ENCODE results near the gene EIF4G3. TPM values are rescaled to one million over a fixed set of nuclear protein-coding genes. Genes with fewer than 3 reads are reported as not detected.

The EIF4G3 gene
- total RNA-seq, 1 experiment from 2014 or later, result 16.0 TPM

GRCh38 chr1:20787840-20788795 lies 388.6 kb downstream of the EIF4G3 start:
- H3K27me3 ChIP-seq, result no peaks in the 10 kb centered on the region
- no peaks in the 10 kb centered on the region for H3K9me3 ChIP-seq
- H3K4me3 ChIP-seq, result peak overlapping the region; percentile 86
- H3K36me3 ChIP-seq, result peaks cover 4% of the 10 kb centered on the region
- peak; percentile 38 for DNase-seq

DNA sequence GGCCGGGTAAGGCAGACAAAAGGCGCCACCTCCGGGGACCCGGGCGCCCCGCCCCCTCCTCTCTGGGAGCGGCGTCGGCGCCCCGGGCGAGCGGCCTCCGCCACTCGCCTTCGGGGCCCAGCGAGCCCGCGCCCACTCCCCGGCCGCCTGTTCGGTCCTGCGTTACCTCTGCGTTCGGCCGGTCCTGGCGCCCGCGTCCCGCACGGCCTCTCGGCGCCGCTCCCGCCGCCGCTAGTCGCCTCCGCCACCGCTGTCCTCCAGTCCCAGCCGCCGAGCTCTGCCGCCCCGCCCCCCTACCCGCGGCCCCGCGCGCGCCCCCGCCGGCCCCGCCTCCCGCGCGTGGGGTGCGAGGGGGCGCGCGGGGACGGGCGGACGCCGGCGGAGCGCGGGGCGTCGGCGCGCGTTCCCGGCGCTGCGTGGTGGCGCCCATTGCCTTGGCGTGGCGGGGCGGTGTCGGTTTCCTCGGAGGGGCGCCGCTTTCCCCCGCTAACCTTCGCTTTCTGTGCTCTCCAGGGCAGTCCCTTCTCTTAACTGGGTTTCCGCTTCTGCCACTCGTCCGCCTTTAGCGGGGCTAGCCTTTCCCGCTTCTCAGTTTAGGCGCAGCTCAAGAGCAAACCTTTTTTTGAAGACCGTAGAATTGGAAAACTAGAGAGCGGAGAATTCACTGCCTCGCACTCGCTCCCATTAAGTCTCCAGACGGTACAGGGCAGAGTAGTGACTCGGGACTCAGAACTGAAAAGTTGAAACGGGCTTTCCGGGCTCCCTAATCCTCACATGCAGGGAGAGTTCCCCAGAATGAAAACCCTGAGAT lies 389.5 kb downstream of the EIF4G3 start, which contains the start of gene HP1BP3:
Gene HP1BP3, minus strand, starts transcription at position 279 of the 811 bp plus-strand sequence. CDS start 6,867 bp downstream, outside the sequence.
- DNase-seq, result peak; percentile 76
- Histone ChIP-seq H3K4me3 (peak within 1 kb of the TSS; percentile 86), H3K9me3 (no peaks in the 10 kb centered on the region), H3K27me3 (no peaks in the 10 kb centered on the region), H3K36me3 (peaks cover 6% of the 10 kb centered on the region)

- Histone ChIP-seq H3K9me3 (no peaks in the 10 kb centered on the region), H3K27me3 (no peaks in the 10 kb centered on the region), H3K4me3 (peak overlapping the region; percentile 86), H3K36me3 (peaks cover 6% of the 10 kb centered on the region)
- DNase-seq, result peak; percentile 94
Observed at GRCh38 chr1:20786253-20787028, 390.3 kb downstream of the EIF4G3 start.

DNA sequence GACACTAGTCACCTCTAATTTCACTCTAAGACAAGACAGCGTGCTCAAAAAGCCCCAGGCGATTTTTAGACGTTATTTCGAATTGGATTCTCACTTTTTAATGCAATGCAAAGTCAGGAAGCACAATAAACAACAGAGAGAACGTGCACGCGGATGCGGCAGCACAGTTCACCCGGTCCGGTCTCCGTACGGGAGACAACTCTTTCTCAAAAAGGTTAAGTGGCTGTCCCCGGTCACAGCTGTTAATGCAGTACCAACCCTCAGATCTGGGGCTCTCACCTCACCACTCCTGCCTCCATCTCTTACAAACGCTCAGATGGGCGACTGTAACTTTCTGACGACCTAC lies 390.8 kb downstream of the EIF4G3 start:
- peaks cover 6% of the 10 kb centered on the region for H3K36me3 ChIP-seq
- no peaks in the 10 kb centered on the region for H3K9me3 ChIP-seq
- no peaks in the 10 kb centered on the region for H3K27me3 ChIP-seq
- no peak for DNase-seq
- H3K4me3 ChIP-seq, result peak overlapping the region; percentile 86

- no peak for DNase-seq
- H3K27me3 ChIP-seq, result no peaks in the 10 kb centered on the region
- no peaks in the 10 kb centered on the region for H3K9me3 ChIP-seq
- no peak overlapping the region for H3K4me3 ChIP-seq
- H3K36me3 ChIP-seq, result peaks cover 98% of the 10 kb centered on the region
Observed at GRCh38 chr1:20775700-20776099, 401.0 kb downstream of the EIF4G3 start.

DNA sequence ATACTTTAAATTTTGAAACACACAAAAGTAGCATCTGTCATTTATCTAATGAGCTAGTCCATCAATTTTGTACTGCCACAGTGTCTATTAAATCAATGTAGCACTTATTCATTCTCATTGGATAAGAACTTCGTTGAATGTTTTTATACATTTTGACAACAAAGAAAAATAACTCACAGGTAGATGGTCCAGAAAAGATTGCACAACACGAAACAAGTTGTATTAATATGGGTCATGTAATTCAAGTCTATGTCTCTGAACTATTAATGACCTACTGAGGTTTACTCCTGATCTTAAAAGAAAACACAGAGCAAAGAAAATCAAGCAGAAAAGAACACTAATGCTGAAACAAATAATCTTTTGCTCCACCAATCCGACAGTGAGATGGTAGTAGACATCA lies 404.9 kb downstream of the EIF4G3 start:
- Histone ChIP-seq H3K9me3 (no peaks in the 10 kb centered on the region), H3K27me3 (no peaks in the 10 kb centered on the region), H3K4me3 (no peak overlapping the region), H3K36me3 (peaks cover 100% of the 10 kb centered on the region)
- no peak for DNase-seq

DNA sequence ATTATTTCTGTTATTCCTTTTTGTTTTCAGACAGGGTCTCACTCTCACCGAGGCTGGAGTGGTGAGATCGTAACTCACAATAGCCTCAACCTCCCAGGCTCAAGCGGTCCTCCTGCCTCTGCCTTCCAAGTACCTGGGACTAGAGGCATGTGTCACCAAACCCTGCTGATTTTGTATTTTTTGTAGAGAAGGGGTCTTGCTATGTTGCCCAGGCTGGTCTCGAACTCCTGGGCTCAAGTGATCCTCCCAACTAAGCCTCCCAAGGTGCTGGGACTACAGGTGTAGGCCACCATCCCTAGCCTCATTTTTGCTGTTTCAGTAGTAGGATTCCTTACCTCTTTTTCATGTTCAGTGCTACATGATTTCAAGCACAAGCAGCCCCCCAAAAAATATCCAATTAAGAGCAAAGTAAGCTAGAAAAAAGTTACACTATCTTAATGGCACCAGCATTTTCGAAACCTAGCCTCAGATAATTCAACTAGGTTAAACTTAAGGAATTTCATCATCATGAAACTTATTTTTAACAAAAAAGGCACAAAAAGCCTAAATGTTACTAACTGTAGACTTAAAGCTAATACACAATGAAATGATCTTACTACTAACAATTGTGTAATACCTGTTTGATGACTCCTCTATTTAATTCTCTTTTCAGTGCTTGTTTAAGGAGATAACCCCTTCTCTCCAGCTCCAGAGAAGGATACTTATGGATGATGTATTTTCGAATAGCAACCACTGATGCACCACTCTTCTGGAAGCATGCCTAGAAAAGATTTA lies 406.2 kb downstream of the EIF4G3 start:
- no peak for DNase-seq
- Histone ChIP-seq H3K27me3 (no peaks in the 10 kb centered on the region), H3K36me3 (peaks cover 96% of the 10 kb centered on the region)

GRCh38 chr1:20767271-20767670 lies 409.4 kb downstream of the EIF4G3 start:
- Histone ChIP-seq H3K4me3 (no peak overlapping the region), H3K27me3 (no peaks in the 10 kb centered on the region), H3K36me3 (peaks cover 95% of the 10 kb centered on the region), H3K9me3 (no peaks in the 10 kb centered on the region)
- DNase-seq, result no peak

More for the DNA sequence above, 406.2 kb downstream of the EIF4G3 start:
- Histone ChIP-seq H3K9me3 (no peaks in the 10 kb centered on the region), H3K4me3 (no peak overlapping the region)

DNA sequence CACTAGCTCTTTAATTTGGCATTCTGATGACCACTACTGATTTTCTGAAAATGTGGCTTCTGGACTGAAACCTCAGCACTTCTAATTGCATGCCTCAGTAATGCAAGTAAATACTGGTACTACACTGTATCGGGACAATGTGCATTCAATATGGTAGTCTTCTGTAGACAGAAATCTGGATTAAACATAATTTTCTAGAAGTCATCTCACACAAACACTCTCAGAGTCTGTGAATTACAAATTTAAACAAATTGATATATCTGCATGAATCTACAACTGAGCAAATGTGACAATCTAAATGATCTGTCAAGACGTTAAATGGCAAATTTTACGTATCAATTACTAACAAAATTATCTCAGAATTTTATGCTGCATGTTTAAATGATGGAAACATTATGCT lies 413.3 kb downstream of the EIF4G3 start:
- H3K4me3 ChIP-seq, result no peak overlapping the region
- H3K27me3 ChIP-seq, result no peaks in the 10 kb centered on the region
- no peaks in the 10 kb centered on the region for H3K9me3 ChIP-seq
- H3K36me3 ChIP-seq, result peaks cover 95% of the 10 kb centered on the region
- no peak for DNase-seq

- peaks cover 95% of the 10 kb centered on the region for H3K36me3 ChIP-seq
- DNase-seq, result no peak
- no peak overlapping the region for H3K4me3 ChIP-seq
- no peaks in the 10 kb centered on the region for H3K27me3 ChIP-seq
- no peaks in the 10 kb centered on the region for H3K9me3 ChIP-seq
Observed at GRCh38 chr1:20760322-20760721, 416.4 kb downstream of the EIF4G3 start.

Other genes with a start within 250 kb of the EIF4G3 start
- gene ECE1, start 113.6 kb upstream of the EIF4G3 start, total RNA-seq (2014; rRNA removed; shearing (Covaris generic); ENCODE audit: low replicate concordance), result 10.5 and 11.4 TPM in 2 replicates

All from MG63 (cell line).